GM12878 (cell line): ENCODE results near the gene ADCY5. TPM values are rescaled to one million over a fixed set of nuclear protein-coding genes. Genes with fewer than 3 reads are reported as not detected.

Experiments used
- ATAC-seq: fragments of 200-7000 bp; cut with Tn5 transposase; 3 replicates; pipeline ENCODE4 v1.9.1; 2020; ENCODE audit warnings: mild to moderate bottlenecking, moderate library complexity
- BruUV-seq: library from RNA; stranded (reverse); fragments of 400-500 nt; replicated peaks from 2 replicates; lab custom pipeline; 2021; lab: Mats Ljungman, UMichigan
- CTCF ChIA-PET: fragments of 300-600 bp; sonication (Branson Sonifier 250); formaldehyde crosslinking; extraction: SDS; loops from one replicate; lab custom pipeline; 2021; ENCODE audit warnings: inconsistent platforms; lab: Yijun Ruan, JAX
- POLR2A ChIA-PET: fragments of 350-600 bp; formaldehyde crosslinking; extraction: SDS; loops from one replicate; lab custom pipeline; 2021; ENCODE audit warnings: inconsistent platforms; lab: Charles Lee
- RAD21 ChIA-PET: fragments of 300-600 bp; sonication (Branson Sonifier 250); formaldehyde crosslinking; loops from one replicate; lab custom pipeline; 2023; ENCODE audit warnings: antibody characterized with exemption; ENCODE audit not compliant: unreplicated experiment; lab: Charles Lee
- SMC1A ChIA-PET: fragments of 300-600 bp; sonication (Branson Sonifier 250); formaldehyde crosslinking; loops from one replicate; lab custom pipeline; 2023; ENCODE audit not compliant: unreplicated experiment, uncharacterized antibody; lab: Charles Lee
- DNase-seq: peaks from one replicate; pipeline ENCODE4 v3.0.0-alpha.2; 2011; ENCODE audit warnings: low read depth, low spot score
- FAIRE-seq: peaks from 3 replicates; lab custom pipeline; 2011; peaks lifted over from hg19 to GRCh38; lab: Jason Lieb, UNC
- H2AFZ ChIP-seq: 2 replicates; pipeline ENCODE4 v1.6.0; 2011; ENCODE audit warnings: low read depth, low read length, control low read depth; ENCODE audit not compliant: control insufficient read depth
- H3K27ac ChIP-seq: 2 replicates; pipeline ENCODE4 v1.5.1; 2011; ENCODE audit warnings: control low read depth; ENCODE audit not compliant: control insufficient read depth, insufficient read depth
- H3K27me3 ChIP-seq, 2 experiments: replicated peaks in 1 of 2; 2 replicates each; pipeline versions ENCODE4 v1.6.0 to v1.6.1; 2011; ENCODE audit warnings: low read length in 1 of 2; ENCODE audit not compliant: control insufficient read depth in 2 of 2, insufficient read depth in 2 of 2
- H3K36me3 ChIP-seq, 2 experiments: 2 replicates each; pipeline ENCODE4 v1.5.1; 2011; ENCODE audit warnings: low read length in 1 of 2; ENCODE audit not compliant: control insufficient read depth in 2 of 2, insufficient read depth in 2 of 2
- H3K4me1 ChIP-seq: 2 replicates; pipeline ENCODE4 v1.6.1; 2011; ENCODE audit warnings: mild to moderate bottlenecking, low read length, moderate library complexity, mixed read lengths; ENCODE audit not compliant: control insufficient read depth, insufficient read depth
- H3K4me2 ChIP-seq: 2 replicates; pipeline ENCODE4 v1.6.0; 2011; ENCODE audit warnings: control low read depth; ENCODE audit not compliant: control insufficient read depth, insufficient read depth
- H3K4me3 ChIP-seq: fragments of 200-600 bp; sonication (generic); 2 replicates; pipeline ENCODE4 v1.5.1; 2016
- H3K79me2 ChIP-seq: 2 replicates; pipeline ENCODE4 v1.6.0; 2011; ENCODE audit warnings: low read length; ENCODE audit not compliant: control insufficient read depth, insufficient read depth
- H3K9ac ChIP-seq: 2 replicates; pipeline ENCODE4 v1.8.0; 2011; ENCODE audit warnings: low read length, control low read depth, mixed read lengths; ENCODE audit not compliant: control insufficient read depth, insufficient read depth
- H3K9me3 ChIP-seq: replicated peaks from 3 replicates; pipeline ENCODE4 v1.5.1; 2011; ENCODE audit warnings: mild to moderate bottlenecking, low read length; ENCODE audit not compliant: control insufficient read depth, insufficient read depth
- H4K20me1 ChIP-seq: 2 replicates; pipeline ENCODE4 v1.6.0; 2011; ENCODE audit not compliant: control insufficient read depth, insufficient read depth
- BCL11A ChIP-seq: IDR thresholded peaks from 2 replicates; pipeline ENCODE4 v1.6.1; 2011; ENCODE audit warnings: low read depth, low read length
- BMI1 ChIP-seq: fragments of 450-650 bp; IDR thresholded peaks from 2 replicates; pipeline ENCODE4 v1.6.1; 2016; ENCODE audit warnings: mild to moderate bottlenecking, moderate library complexity, borderline replicate concordance
- CBX5 ChIP-seq: sonication (generic); IDR thresholded peaks from 2 replicates; pipeline ENCODE4 v1.6.1; 2016; ENCODE audit warnings: low read depth, moderate library complexity, mild to moderate bottlenecking, inconsistent platforms
- CEBPB ChIP-seq, 2 experiments: fragments of 150-350 bp in 1 of 2; IDR thresholded peaks; 2 replicates each; pipeline ENCODE4 v1.6.1; 2012 to 2014; ENCODE audit warnings: low read depth in 2 of 2, low read length in 2 of 2, borderline replicate concordance in 1 of 2, inconsistent platforms in 1 of 2
- CHD1 ChIP-seq: IDR thresholded peaks from 2 replicates; pipeline ENCODE4 v1.6.1; 2012; ENCODE audit warnings: low read depth, low read length, improper control_type of control experiment
- EP300 ChIP-seq, 2 experiments: fragments of 150-350 bp in 1 of 2; IDR thresholded peaks; 2 replicates each; pipeline ENCODE4 v1.6.1; 2011 to 2012; ENCODE audit warnings: low read depth in 2 of 2, low read length in 2 of 2, borderline replicate concordance in 1 of 2, improper control_type of control experiment in 1 of 2, inconsistent platforms in 1 of 2; ENCODE audit not compliant: control insufficient read depth in 1 of 2
- NFIC ChIP-seq: IDR thresholded peaks from 2 replicates; pipeline ENCODE4 v1.6.1; 2012; ENCODE audit warnings: low read depth, mild to moderate bottlenecking, inconsistent platforms, low read length, moderate library complexity
- POLR2AphosphoS5 ChIP-seq: IDR thresholded peaks from 2 replicates; pipeline ENCODE4 v1.6.1; 2011; ENCODE audit warnings: mild to moderate bottlenecking, low read length, inconsistent platforms
- STAT3 ChIP-seq: IDR thresholded peaks from 2 replicates; pipeline ENCODE4 v1.6.1; 2011; ENCODE audit warnings: low read depth, low read length, improper control_type of control experiment
- ZNF207 ChIP-seq: fragments of 450-650 bp; IDR thresholded peaks from 2 replicates; pipeline ENCODE4 v1.6.1; 2014; ENCODE audit warnings: antibody characterized with exemption, mild to moderate bottlenecking, borderline replicate concordance
- WGBS: methylation state at CpG from one replicate; pipeline ENCODE4 v1.1.6; 2016; ENCODE audit warnings: low lambda C conversion rate; ENCODE audit not compliant: insufficient replicate concordance, insufficient coverage; ENCODE audit errors: missing lambda C conversion rate; 5-methylcytosine and 5-hydroxymethylcytosine counted together
- in situ Hi-C: fragments of 300-500 bp; cut with MboI; formaldehyde crosslinking; loops from 9 replicates; pipeline ENCODE4 v1.14.3; 2018; ENCODE audit warnings: mixed read lengths
- intact Hi-C: fragments of 100-400 bp; cut with micrococcal nuclease; formaldehyde crosslinking; loops from one replicate; pipeline ENCODE4 v1.14.2; 2022; ENCODE audit not compliant: unreplicated experiment
- polyA plus RNA-seq, 11 experiments: library from polyadenylated mRNA; depleted of rRNA in 4 of 11; unstranded in 6 of 11; stranded (reverse) in 5 of 11; fragments of >200 nt; fragmentation: Nextera tagmentation in 4 of 11; fragmentation: Illumina TruSeq in 1 of 11; extraction: Ambion mirVana in 4 of 11; extraction: Trizol in 1 of 11; gene quantifications; 1 replicate in 1 of 11; 2 replicates in 10 of 11; pipeline versions ENCODE4 v1.2.1 to v1.2.3, GENCODE V29; 2011 to 2016; ENCODE audit warnings: inconsistent platforms in 2 of 11, missing spikeins in 2 of 11, low read depth in 1 of 11
- total RNA-seq, 4 experiments: library from RNA; depleted of rRNA in 3 of 4; stranded (reverse); fragments of >200 nt in 3 of 4; fragmentation: Illumina TruSeq in 1 of 4; extraction: Trizol in 1 of 4; gene quantifications; 2 replicates each; pipeline versions ENCODE4 v1.2.1 to v1.2.3, GENCODE V29; 2013 to 2021
- TF ChIP-seq, protein P1 (sequence below): fragments of 450-650 bp; formaldehyde crosslinking; IDR thresholded peaks from 2 replicates; pipeline ENCODE4 v1.5.0; 2022; ENCODE audit warnings: mild to moderate bottlenecking, missing genetic modification characterization
- TF ChIP-seq, protein P2 (sequence below): fragments of 450-650 bp; IDR thresholded peaks from 2 replicates; pipeline ENCODE4 v1.6.1; 2016; ENCODE audit warnings: mild to moderate bottlenecking
- TF ChIP-seq, protein P3 (sequence below): IDR thresholded peaks from 2 replicates; pipeline ENCODE4 v1.6.1; 2012; ENCODE audit warnings: low read depth, low read length, improper control_type of control experiment
- TF ChIP-seq, protein P4 (sequence below): IDR thresholded peaks from 2 replicates; pipeline ENCODE4 v1.6.1; 2012; ENCODE audit warnings: mild to moderate bottlenecking, low read depth, low read length

The ADCY5 gene
- total and polyA plus RNA-seq, 10 of the 15 experiments (the other 5 are each of a cell fraction or from before 2014, with no cell fraction given) = under 0.01 to 0.24 (median 0.02) TPM; not detected in 4

DNA sequence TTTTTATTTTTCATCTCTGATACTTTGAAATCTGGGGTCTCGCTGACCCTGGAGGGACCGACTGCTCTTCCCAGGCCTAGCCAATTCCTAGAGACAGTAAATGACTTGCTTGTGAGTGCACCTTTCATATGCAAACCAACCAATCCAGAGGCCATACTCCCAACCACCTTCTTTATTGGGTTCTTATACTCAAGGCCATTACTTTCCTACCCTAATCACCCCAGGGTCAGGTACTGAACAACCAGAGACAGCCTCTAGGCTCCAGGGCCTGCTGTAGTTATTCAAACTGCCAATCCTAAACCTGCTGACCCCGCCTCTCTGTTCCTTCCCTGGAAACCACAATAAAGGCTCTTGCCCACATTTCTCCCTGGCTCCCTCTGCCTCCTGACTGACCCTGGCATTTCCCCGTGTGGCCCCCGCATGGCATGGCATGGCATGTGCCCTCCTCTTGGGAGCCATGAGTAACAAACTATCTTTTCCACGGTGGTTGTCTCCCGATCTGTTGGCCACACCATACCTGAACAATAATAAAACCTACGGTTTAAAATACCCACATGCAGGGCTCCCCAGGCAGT is 42.9 kb downstream of the ADCY5 start:
- CTCF ChIA-PET = no interaction called here
- H2AFZ ChIP-seq = no peak overlapping the region
- ATAC-seq (no peak), FAIRE-seq (no peak), DNase-seq (no peak)
- no peak overlapping the region for H3K9ac ChIP-seq
- SMC1A ChIA-PET = interaction anchor here (0.6 kb wide), 1 partner anchor 83 kb away, joined by 3 read pairs; no protein-coding TSS in a partner anchor
- H3K4me1 ChIP-seq = no peaks in the 10 kb centered on the region
- no peak overlapping the region for H3K4me2 ChIP-seq
- no peak overlapping the region for H3K4me3 ChIP-seq
- RAD21 ChIA-PET = no interaction called here
- POLR2A ChIA-PET = no interaction called here
- TF ChIP-seq STAT3 (no peak), BMI1 (no peak), CBX5 (no peak), POLR2AphosphoS5 (no peak), BCL11A (no peak), NFIC (no peak), CEBPB (IDR thresholded peaks at IDR 0.05; ENCODE audit: borderline replicate concordance in 1 of 2, low read depth in 2 of 2, low read length in 2 of 2) (no peak), EP300 (IDR thresholded peaks at IDR 0.05; ENCODE audit: borderline replicate concordance in 1 of 2, control insufficient read depth in 1 of 2, low read depth in 2 of 2, low read length in 2 of 2) (no peak), ZNF207 (no peak), CHD1 (no peak)
- TF ChIP-seq, protein P1, sequence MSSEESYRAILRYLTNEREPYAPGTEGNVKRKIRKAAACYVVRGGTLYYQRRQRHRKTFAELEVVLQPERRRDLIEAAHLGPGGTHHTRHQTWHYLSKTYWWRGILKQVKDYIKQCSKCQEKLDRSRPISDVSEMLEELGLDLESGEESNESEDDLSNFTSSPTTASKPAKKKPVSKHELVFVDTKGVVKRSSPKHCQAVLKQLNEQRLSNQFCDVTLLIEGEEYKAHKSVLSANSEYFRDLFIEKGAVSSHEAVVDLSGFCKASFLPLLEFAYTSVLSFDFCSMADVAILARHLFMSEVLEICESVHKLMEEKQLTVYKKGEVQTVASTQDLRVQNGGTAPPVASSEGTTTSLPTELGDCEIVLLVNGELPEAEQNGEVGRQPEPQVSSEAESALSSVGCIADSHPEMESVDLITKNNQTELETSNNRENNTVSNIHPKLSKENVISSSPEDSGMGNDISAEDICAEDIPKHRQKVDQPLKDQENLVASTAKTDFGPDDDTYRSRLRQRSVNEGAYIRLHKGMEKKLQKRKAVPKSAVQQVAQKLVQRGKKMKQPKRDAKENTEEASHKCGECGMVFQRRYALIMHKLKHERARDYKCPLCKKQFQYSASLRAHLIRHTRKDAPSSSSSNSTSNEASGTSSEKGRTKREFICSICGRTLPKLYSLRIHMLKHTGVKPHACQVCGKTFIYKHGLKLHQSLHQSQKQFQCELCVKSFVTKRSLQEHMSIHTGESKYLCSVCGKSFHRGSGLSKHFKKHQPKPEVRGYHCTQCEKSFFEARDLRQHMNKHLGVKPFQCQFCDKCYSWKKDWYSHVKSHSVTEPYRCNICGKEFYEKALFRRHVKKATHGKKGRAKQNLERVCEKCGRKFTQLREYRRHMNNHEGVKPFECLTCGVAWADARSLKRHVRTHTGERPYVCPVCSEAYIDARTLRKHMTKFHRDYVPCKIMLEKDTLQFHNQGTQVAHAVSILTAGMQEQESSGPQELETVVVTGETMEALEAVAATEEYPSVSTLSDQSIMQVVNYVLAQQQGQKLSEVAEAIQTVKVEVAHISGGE = no peak
- TF ChIP-seq, protein P2, sequence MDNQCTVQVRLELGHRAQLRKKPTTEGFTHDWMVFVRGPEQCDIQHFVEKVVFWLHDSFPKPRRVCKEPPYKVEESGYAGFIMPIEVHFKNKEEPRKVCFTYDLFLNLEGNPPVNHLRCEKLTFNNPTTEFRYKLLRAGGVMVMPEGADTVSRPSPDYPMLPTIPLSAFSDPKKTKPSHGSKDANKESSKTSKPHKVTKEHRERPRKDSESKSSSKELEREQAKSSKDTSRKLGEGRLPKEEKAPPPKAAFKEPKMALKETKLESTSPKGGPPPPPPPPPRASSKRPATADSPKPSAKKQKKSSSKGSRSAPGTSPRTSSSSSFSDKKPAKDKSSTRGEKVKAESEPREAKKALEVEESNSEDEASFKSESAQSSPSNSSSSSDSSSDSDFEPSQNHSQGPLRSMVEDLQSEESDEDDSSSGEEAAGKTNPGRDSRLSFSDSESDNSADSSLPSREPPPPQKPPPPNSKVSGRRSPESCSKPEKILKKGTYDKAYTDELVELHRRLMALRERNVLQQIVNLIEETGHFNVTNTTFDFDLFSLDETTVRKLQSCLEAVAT = no peak
- TF ChIP-seq, protein P3, sequence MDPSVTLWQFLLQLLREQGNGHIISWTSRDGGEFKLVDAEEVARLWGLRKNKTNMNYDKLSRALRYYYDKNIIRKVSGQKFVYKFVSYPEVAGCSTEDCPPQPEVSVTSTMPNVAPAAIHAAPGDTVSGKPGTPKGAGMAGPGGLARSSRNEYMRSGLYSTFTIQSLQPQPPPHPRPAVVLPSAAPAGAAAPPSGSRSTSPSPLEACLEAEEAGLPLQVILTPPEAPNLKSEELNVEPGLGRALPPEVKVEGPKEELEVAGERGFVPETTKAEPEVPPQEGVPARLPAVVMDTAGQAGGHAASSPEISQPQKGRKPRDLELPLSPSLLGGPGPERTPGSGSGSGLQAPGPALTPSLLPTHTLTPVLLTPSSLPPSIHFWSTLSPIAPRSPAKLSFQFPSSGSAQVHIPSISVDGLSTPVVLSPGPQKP = no peak
- TF ChIP-seq, protein P4, sequence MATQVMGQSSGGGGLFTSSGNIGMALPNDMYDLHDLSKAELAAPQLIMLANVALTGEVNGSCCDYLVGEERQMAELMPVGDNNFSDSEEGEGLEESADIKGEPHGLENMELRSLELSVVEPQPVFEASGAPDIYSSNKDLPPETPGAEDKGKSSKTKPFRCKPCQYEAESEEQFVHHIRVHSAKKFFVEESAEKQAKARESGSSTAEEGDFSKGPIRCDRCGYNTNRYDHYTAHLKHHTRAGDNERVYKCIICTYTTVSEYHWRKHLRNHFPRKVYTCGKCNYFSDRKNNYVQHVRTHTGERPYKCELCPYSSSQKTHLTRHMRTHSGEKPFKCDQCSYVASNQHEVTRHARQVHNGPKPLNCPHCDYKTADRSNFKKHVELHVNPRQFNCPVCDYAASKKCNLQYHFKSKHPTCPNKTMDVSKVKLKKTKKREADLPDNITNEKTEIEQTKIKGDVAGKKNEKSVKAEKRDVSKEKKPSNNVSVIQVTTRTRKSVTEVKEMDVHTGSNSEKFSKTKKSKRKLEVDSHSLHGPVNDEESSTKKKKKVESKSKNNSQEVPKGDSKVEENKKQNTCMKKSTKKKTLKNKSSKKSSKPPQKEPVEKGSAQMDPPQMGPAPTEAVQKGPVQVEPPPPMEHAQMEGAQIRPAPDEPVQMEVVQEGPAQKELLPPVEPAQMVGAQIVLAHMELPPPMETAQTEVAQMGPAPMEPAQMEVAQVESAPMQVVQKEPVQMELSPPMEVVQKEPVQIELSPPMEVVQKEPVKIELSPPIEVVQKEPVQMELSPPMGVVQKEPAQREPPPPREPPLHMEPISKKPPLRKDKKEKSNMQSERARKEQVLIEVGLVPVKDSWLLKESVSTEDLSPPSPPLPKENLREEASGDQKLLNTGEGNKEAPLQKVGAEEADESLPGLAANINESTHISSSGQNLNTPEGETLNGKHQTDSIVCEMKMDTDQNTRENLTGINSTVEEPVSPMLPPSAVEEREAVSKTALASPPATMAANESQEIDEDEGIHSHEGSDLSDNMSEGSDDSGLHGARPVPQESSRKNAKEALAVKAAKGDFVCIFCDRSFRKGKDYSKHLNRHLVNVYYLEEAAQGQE = no peak
- in situ Hi-C loops (no loop called here), intact Hi-C loops (no loop called here)
- BruUV-seq = no TSS peak
- no peaks in the 10 kb centered on the region for H3K9me3 ChIP-seq
- no peaks in the 10 kb centered on the region for H3K79me2 ChIP-seq
- H3K36me3 ChIP-seq = no peaks in the 10 kb centered on the region
- H3K27me3 ChIP-seq = peaks cover 0 to 3% of the 10 kb centered on the region in 2 experiments; a peak in 2 of 4 replicates
- H3K27ac ChIP-seq = no peak overlapping the region
- no peaks in the 10 kb centered on the region for H4K20me1 ChIP-seq
- 57% methylated on average over 8 of the region's 8 CpGs for WGBS
